ENCODE measurements around the gene JPH4. TPM values are rescaled to one million over a fixed set of nuclear protein-coding genes. Genes with fewer than 3 reads are reported as not detected.

JPH4 gene
- total RNA-seq, 2 donors from 2014 or later: 0.52 to 0.99 TPM

DNA sequence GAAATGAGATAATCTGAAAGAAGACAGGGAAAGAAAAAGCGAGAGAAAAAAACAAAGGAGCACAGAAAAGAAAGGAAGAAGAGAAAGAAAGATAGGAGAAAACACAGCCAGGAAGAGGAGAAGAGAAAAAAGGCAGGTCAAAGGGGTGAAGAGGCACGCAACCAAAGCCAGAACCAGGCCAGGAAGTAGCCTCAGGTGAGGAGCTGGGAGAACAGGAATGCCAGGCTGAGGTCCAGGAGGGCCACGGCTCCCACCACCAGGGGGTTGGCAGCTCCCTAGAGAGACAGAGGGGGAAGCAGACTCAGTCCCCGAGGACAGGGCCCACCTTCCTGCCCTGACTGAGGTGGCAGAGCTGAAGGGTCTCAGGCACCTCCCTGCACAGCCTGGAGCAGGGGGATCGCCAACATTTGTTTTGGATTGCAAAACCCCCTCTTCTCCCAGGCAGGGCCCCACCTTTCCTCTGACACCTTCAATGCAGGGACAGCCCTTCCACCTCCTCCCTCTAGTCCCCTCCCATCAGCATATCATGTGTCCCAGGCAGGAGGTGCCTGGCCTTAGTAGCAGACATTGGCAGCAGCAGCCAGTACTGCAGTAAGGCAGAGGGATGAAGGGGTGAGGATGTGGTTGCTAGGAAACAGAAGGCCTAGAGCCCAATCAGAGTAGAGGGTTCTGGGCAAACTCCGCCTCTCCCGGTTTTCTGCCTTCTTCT is 9.0 kb downstream of the JPH4 start:
- H3K27me3 ChIP-seq: no peaks in the 10 kb centered on the region
- ATAC-seq: no peak
- H3K9me3 ChIP-seq: no peaks in the 10 kb centered on the region
- WGBS, 2 donors: 63 to 66% methylated on average over 7 of the region's 7 CpGs
- no peak for DNase-seq
- no peak overlapping the region for H3K27ac ChIP-seq
- H3K4me3 ChIP-seq: no peak overlapping the region
- H3K36me3 ChIP-seq (replicated peaks in 1 of 2; ENCODE audit: insufficient read depth in 1 of 2, low read depth in 2 of 2): no peaks in the 10 kb centered on the region
- intact Hi-C loops (cut with DNase I): loop anchor here (10.0 kb wide), 1 partner anchor 245 kb away; the partner anchor contains the start of gene PABPN1
- peaks cover 22% of the 10 kb centered on the region for H3K4me1 ChIP-seq
- TF ChIP-seq, protein P1, sequence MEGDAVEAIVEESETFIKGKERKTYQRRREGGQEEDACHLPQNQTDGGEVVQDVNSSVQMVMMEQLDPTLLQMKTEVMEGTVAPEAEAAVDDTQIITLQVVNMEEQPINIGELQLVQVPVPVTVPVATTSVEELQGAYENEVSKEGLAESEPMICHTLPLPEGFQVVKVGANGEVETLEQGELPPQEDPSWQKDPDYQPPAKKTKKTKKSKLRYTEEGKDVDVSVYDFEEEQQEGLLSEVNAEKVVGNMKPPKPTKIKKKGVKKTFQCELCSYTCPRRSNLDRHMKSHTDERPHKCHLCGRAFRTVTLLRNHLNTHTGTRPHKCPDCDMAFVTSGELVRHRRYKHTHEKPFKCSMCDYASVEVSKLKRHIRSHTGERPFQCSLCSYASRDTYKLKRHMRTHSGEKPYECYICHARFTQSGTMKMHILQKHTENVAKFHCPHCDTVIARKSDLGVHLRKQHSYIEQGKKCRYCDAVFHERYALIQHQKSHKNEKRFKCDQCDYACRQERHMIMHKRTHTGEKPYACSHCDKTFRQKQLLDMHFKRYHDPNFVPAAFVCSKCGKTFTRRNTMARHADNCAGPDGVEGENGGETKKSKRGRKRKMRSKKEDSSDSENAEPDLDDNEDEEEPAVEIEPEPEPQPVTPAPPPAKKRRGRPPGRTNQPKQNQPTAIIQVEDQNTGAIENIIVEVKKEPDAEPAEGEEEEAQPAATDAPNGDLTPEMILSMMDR (IDR thresholded peaks at IDR 0.05): no peak
- TF ChIP-seq POLR2A (IDR thresholded peaks at IDR 0.05): no peak

DNA sequence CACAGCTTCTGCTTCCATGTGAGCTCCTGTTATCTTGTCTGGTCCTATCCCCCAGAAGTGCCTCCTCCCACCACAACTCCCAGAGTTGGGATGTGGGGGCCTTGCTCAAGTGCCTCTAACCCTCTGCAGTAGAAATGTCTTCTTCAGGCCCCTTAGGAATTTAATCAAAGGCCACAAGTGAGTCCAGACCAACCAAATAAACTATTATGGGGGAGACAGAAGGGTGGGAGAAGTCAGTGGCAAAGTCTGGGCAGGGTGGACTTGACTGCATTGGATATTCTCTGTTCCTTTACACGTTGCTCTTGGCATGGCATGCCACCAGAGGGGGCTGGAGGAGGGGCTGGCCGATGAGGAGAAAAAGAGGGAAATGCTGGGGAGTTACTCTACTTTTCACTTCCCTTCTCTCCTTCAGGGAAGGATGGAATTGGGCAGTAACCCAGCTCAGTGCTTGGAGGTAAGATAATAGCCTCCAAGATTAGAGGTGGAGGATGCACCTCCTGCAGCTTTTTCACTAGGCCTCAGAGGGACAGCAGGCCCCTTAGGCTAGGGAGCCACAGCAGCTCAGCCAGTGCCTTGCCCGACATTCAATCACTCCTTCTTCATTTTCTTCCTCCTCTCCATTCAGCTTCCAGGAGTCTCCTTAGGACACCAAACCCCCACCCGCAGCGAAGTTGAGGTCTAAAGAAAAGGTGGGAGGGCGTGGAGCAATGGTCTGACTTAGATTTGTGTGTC is 9.8 kb downstream of the JPH4 start:
- no peak for DNase-seq
- Histone ChIP-seq H3K9me3 (no peaks in the 10 kb centered on the region), H3K4me1 (peaks cover 22% of the 10 kb centered on the region), H3K27ac (no peak overlapping the region), H3K4me3 (no peak overlapping the region), H3K36me3 (replicated peaks in 1 of 2; ENCODE audit: insufficient read depth in 1 of 2, low read depth in 2 of 2) (peaks cover 0 to 2% of the 10 kb centered on the region in 2 donors), H3K27me3 (no peaks in the 10 kb centered on the region)
- ATAC-seq: no peak
- WGBS, 2 donors: 61 to 62% methylated on average over 6 of the region's 6 CpGs
- TF ChIP-seq, protein P1 (IDR thresholded peaks at IDR 0.05): peak in 2 of 7 experiments; percentile 14 to 21
- TF ChIP-seq POLR2A (IDR thresholded peaks at IDR 0.05): no peak
- intact Hi-C loops (cut with DNase I): loop anchor here (10.0 kb wide), 1 partner anchor 244 kb away; the partner anchor contains the start of gene PABPN1

DNA sequence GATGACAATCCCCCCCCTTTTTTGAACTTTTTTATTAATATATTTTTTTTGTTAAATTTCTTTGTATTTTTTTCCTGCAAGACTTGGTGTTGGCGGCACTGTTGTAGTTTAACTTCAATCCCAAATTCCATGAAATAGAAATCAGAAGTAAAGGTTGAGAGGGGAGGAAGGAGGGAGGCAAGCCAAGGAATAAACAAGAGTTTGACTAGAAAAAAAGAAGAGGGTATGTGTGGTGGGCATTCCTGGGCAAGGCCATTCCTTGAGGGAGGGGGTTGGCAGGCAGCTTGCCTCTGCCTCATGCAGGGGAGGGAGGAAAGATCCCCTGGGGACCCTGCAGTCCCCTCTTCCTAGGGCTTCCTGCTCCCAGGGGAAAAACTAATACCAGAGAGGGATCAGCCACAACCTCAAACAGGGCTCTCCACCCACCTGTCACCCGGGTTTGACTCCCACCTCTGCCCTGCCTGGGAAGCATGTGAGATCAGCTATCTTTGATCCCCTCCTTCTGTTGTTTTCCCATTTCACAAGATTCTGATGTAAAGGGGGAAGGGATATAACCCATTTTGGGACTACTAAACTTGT is 10.5 kb downstream of the JPH4 start:
- intact Hi-C loops (cut with DNase I): loop anchor here (10.0 kb wide), 1 partner anchor 243 kb away; the partner anchor contains the start of gene PABPN1
- H3K27me3 ChIP-seq: no peaks in the 10 kb centered on the region
- H3K4me3 ChIP-seq: no peak overlapping the region
- TF ChIP-seq POLR2A (IDR thresholded peaks at IDR 0.05): no peak
- TF ChIP-seq, protein P1 (IDR thresholded peaks at IDR 0.05): no peak
- no peaks in the 10 kb centered on the region for H3K9me3 ChIP-seq
- WGBS, 2 donors: 55 to 60% methylated on average over 2 of the region's 2 CpGs
- DNase-seq (no peak), ATAC-seq (no peak)
- peak overlapping the region in 3 of 4 donors; percentile 66 to 85 (median 83) for H3K27ac ChIP-seq
- H3K36me3 ChIP-seq (replicated peaks in 1 of 2; ENCODE audit: insufficient read depth in 1 of 2, low read depth in 2 of 2): peaks cover 0 to 3% of the 10 kb centered on the region in 2 donors
- peaks cover 24% of the 10 kb centered on the region for H3K4me1 ChIP-seq

DNA sequence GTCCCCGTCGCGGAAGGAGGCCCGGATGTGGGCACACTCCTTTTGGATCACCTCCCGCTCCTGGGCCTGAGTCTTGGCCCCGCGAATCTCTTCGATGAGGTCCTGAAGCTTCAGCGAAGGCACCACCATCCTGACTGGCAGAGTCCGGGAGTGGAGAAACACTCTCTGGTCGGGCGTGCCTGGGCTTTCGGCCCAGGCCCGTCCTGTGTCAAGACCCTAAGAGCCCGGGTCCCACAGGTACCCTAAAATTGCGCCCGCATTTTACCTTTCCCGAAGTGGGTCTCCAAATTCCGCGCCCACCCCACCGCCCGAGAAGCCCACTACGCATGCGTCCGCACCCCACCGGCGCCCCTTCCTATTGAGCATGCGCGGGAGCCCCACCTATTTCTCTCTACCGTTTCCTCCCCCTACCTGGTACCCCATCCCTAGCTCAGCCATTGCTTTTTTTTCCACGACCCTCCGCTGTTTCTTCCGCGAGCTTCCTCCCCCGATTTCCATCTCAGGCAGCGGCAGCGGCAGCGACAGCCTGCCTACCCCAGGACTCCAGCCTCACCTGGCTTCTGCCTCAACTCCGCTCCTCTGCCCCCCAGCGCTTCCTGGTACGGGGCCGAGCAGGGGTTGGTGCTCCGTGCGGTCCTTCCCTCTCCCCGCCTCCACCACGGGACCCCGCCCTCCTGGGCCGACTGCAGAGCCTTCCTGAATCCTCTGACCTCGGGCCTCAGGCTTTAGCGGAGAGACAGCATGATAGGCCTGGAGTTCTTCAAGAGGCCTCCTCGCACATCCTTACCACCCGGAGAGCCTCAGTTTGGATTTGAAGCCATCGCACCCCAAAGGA is 11.2 kb downstream of the JPH4 start, which contains the start of gene AP1G2:
Gene AP1G2, minus strand, starts transcription at position 606 of the 835 bp plus-strand sequence. Its CDS starts 477 bp downstream, at position 129.
- peak; percentile 90 to 93 (median 92) for DNase-seq
- intact Hi-C loops (cut with DNase I): loop anchor here (10.0 kb wide), 1 partner anchor 243 kb away; the partner anchor contains the start of gene PABPN1
- peak; percentile 48 to 92 (median 87) for TF ChIP-seq POLR2A (IDR thresholded peaks at IDR 0.05)
- TF ChIP-seq, protein P1 (IDR thresholded peaks at IDR 0.05): no peak

More for the DNA sequence above, 11.2 kb downstream of the JPH4 start, which contains the start of gene AP1G2:
- Histone ChIP-seq H3K4me1 (peaks cover 30% of the 10 kb centered on the region), H3K36me3 (replicated peaks in 1 of 2; ENCODE audit: insufficient read depth in 1 of 2, low read depth in 2 of 2) (peaks cover 0 to 3% of the 10 kb centered on the region in 2 donors), H3K27ac (peak within 1 kb of the TSS; percentile 62 to 85 (median 74)), H3K9me3 (no peaks in the 10 kb centered on the region), H3K27me3 (no peaks in the 10 kb centered on the region), H3K4me3 (peak within 1 kb of the TSS in 1 of 2 donors; percentile 47)
- ATAC-seq: peak; percentile 88
- WGBS, 2 donors: 1 to 2% methylated on average over 38 to 53 of the region's 53 CpGs

All from body of pancreas (tissue), 4 donors.